AG10803 (cell line): ENCODE data around the gene DYRK1B.
A peak's percentile ranks its signal among the peaks of the same experiment; 100 is the strongest.

Source experiments
- DNase-seq: peaks from one replicate; pipeline ENCODE4 v3.0.0; 2010; ENCODE audit warnings: low read depth
- H3K4me3 ChIP-seq: 2 replicates; pipeline ENCODE4 v1.5.1; 2011; ENCODE audit warnings: mild to moderate bottlenecking, low read length, control low read depth
- CTCF ChIP-seq: conservative IDR thresholded peaks from 2 replicates; pipeline ENCODE4 v1.5.1; 2011; ENCODE audit warnings: mild to moderate bottlenecking, low read length, control low read depth, inconsistent platforms

The DYRK1B gene

GRCh38 chr19:39832341-39833083 lies 1.4 kb downstream of the DYRK1B start:
- no peak for TF ChIP-seq CTCF
- H3K4me3 ChIP-seq, result peak overlapping the region; percentile 92

GRCh38 chr19:39831679-39832078 lies 2.3 kb downstream of the DYRK1B start:
- no peak for DNase-seq
- TF ChIP-seq CTCF, result no peak

More at GRCh38 chr19:39832341-39833083, 1.4 kb downstream of the DYRK1B start:
- peak; percentile 18 for DNase-seq

GRCh38 chr19:39830847-39831246 lies 3.1 kb downstream of the DYRK1B start:
- no peak for TF ChIP-seq CTCF
- H3K4me3 ChIP-seq, result no peak overlapping the region
- DNase-seq, result no peak

More at GRCh38 chr19:39831679-39832078, 2.3 kb downstream of the DYRK1B start:
- no peak overlapping the region for H3K4me3 ChIP-seq

GRCh38 chr19:39830406-39830805 lies 3.6 kb downstream of the DYRK1B start:
- no peak for TF ChIP-seq CTCF
- no peak for DNase-seq
- no peak overlapping the region for H3K4me3 ChIP-seq

- no peak for TF ChIP-seq CTCF
- no peak for DNase-seq
- no peak overlapping the region for H3K4me3 ChIP-seq
Observed at GRCh38 chr19:39829702-39830275, 4.2 kb downstream of the DYRK1B start.

- DNase-seq, result no peak
- TF ChIP-seq CTCF, result no peak
- H3K4me3 ChIP-seq, result no peak overlapping the region
Observed at GRCh38 chr19:39828654-39829032, 5.3 kb downstream of the DYRK1B start.
